ENCODE measurements around the gene NQO2.
A peak's percentile ranks its signal among the peaks of the same experiment; 100 is the strongest.
"Not testable (repeated sequence)": the region's sequence is repeated elsewhere in the genome, so short reads cannot be mapped to it uniquely, and the experiment has no call there.

Gene NQO2

DNA sequence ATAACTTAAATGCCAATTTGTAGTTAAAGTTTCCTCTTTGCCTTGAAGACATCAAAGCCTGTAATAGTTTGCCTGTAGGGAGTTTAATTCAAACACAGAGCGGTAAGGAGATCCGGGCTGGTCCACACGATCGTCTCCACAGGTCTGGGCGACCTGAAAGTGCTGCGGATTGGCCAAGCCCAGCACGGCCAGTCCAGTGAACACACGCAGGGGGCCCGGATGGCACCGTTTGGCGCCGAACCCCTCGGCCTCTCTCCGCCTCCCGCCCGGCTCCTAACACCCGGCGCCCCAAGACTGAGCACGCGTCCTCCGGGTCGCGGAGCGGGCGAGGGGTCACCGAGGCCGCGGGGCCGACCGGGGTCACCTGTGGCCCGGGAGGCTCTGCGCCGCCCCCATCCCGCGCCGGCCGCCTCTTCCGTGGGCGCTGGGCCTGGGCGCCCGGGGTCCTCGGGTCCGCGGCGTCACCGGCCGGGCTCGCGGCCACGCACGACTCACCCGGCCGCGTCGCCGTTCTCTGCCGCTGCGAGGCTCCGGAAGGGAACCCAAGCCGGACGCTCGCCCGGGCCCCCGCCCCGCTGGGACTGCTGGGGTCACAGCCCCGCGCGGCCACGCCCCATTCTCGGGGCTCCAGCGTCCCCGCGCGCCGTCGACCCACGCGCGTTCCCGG lies 28.8 kb upstream of the NQO2 start:
- DNase-seq = no peak

DNA sequence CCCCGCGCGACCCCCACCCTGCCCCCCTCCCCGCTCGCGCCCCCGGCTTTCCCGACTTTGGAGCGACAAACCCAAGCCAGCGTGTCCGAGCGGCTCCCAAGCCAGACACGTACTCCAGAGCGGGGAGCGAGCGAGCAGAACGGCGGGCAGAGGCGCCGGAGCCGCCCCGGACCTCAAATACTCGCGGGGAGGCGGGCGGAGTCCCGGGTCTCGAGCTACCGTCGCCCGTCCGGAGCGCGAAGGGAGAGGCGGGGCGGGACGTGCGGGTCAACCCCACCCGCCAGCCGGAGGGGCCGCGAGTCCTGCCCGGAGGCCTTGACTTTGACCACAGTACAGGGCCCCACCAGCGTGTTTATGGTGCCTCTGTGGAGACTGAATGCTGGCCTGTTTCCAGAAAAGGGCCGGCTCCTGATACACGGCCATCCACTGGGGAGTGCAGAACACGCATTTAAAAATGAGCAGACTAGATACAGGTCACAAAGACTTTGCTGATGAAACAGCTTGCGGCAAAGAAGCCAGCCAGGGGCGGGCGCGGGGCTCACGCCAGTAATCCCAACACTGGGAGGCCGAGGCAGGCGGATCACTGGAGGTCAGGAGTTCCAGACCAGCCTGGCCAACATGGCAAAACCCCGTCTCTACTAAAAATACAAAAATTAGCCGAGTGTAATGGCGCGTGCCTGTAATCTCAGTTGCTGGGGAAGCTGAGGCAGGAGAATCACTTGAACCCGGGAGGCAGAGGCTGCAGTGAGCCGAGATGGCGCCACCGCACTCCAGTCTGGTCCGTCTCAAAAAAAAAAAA lies 28.1 kb upstream of the NQO2 start, which contains the start of gene SERPINB6:
SERPINB6 (minus strand) TSS at position 148 of the 799 bp plus-strand sequence. CDS start 12,235 bp downstream, outside the sequence.
- DNase-seq = no peak

DNA sequence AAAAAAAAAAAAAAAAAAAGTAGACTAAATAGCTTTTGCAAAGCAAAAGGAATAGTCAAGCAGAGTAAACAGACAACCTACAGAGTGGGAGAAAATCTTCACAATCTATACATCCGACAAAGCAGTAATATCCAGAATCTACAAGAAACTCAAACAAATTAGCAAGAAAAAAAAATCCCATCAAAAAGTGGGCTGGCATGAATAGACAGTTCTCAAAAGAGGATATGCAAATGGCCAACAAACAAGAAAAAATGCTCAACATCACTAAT lies 27.5 kb upstream of the NQO2 start:
- not testable (repeated sequence) for DNase-seq

DNA sequence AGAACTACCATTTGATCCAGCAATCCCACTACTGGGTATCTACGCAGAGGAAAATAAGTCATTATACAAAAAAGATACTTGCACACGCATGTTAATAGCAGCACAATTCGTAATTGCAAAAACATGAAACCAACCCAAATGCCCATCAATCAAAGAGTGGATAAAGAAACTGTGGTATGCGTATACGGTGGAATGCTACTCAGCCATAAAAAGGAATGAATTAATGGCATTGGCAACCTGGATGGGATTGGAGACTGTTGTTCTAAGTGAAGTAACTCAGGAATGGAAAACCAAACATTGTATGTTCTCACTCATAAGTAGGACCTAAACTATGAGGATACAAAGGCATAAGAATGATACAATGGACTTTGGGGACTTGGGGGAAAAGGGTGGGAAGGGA lies 27.0 kb upstream of the NQO2 start:
- not testable (repeated sequence) for DNase-seq

DNA sequence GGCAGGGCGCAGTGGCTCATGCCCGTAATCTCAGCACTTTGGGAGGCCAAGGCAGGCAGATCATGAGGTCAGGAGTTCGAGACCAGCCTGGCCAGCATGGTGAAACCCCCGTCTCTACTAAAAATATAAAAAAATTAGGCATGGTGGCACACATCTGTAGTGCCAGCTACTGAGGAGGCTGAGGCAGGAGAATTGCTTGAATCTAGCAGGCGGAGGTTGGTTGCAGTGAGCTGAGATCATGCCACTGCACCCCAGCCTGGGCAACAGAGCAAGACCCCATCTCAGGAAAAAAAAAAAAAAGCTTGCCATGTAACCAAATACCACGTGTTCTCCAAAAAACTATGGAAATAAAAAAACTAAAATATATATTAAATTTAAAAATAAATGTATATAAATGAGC lies 26.5 kb upstream of the NQO2 start:
- not testable (repeated sequence) for DNase-seq

DNA sequence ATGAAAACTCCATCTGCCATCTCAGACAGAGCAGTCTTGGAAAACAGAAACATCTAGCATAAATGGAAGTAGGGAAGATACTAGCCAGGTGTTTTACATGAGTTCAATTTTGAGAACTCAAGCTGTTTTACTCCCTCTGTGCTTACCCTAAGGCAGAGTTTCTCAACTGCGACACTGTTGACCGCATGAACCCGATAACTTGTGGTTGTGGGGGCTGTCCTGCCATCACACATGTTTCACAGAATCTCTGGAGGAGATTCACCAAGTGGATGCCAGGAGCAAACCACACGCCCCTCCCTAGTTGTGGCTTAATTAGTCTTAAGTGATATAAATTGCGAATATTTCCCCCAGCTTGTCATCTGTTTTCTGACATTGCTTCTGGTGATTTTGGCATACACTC lies 26.0 kb upstream of the NQO2 start:
- DNase-seq = no peak

DNA sequence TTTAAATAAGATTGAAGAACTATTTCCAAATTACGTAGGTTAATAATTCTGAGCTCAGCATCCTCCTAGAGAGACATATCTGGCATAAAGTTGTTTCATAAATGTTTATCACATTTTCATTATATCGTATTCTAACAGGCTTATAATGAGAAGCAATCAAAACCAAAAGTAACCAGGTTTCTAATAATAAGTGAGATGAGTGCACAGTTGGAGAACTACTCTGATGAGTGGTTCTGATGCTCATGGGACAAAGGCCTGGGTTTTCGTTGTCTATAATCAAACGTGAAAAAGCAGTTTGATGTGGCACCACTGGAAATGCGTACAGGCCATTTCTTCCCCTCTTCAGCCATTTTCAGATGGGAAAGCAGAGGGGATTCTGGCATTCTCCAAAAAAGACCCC lies 23.6 kb upstream of the NQO2 start:
- DNase-seq = no peak

DNA sequence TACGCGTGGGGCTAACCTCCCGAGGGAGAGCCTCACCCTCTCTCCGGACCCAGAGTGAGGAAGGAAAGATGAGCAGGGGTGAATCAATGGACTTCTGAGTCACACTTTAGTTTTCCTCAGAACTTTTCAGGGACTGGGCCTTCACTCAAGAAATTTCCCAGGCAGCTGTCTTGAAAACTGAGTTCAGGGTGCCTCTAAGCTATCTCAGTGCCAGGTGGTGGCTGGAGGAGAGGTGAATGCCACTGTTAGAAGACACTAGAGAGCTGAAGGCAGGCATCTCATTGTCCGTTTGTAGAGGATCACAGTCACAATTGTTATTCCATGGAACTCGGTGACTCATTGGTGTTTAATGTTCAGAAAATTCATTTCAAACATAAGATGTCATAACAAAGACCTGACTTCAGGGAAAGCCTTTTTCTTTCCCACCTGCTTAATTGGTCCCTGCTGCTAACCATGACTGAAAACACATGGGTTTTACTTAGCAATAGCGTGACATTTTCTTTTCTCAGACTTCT lies 23.1 kb upstream of the NQO2 start:
- DNase-seq = no peak

DNA sequence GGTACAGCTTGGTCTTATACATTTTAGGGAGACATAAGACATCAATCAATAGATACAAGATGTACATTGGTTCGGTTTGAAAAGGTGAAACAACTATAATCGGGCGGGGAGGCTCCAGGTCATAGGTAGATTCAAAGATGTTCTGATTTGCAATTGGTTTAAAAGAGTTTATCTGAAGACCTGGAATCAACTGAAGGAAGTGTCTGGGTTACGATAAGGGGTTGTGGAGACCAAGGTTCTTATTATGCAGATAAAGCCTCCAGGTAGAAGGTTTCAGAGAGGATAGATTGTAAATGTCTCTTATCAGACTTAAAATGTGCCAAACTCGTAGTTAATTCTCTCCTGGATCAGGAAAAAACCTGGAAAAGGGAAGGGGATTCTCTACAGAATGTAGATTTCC lies 22.4 kb upstream of the NQO2 start:
- no peak for DNase-seq

DNA sequence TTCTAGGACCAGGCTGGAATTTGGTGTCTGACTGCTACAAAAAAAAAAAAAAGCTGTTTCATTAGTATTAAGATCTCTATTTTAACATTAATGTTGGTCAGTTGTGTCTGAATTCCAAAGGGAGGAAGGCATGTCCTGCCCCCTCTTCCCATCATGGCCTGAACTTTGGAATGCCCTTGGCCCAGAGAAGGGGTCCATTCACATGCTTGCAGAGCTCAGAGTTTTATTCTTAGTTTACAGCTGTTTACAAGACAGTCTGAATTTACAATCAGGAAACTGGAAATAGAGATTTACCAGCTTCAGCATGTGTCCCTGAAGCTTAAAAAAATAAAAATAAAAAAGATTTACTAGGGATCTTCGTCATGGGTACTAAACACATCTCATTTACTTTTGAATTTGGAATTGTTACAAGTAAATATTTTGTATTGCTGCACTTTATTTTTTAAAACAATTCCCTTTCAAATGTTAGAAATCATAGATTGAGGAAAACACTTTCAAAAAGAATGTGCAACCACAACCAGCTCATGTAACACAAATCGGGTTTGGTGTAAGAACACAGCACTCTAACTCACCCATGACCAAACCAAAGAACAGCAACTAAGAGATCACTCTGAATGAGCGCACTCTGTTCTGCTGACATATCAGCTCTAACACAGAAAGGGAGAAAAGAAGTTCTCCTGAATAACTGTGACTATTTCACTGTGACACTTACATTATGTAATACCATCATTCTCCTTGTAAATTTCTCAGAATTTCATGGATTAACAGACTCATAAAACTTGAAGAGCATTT lies 21.7 kb upstream of the NQO2 start:
- DNase-seq = no peak

DNA sequence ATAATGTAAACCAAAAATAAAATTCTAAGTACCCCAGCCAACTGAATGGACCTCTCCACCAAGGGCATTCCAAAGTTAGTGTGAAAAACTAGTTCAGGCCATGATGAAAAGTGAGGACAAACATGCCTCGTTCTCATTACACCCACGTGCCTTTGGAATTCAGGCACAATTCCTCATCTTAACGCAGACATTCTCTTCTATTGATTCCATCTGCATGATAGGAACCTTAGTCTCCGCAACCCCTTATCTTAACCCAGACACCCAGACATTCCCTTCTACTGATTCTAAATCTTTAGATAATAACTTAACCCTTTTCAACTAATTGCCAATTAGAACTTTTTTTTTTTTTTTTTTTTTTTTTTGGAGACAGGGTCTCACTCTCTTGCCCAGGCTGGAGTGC lies 20.8 kb upstream of the NQO2 start:
- DNase-seq = no peak

DNA sequence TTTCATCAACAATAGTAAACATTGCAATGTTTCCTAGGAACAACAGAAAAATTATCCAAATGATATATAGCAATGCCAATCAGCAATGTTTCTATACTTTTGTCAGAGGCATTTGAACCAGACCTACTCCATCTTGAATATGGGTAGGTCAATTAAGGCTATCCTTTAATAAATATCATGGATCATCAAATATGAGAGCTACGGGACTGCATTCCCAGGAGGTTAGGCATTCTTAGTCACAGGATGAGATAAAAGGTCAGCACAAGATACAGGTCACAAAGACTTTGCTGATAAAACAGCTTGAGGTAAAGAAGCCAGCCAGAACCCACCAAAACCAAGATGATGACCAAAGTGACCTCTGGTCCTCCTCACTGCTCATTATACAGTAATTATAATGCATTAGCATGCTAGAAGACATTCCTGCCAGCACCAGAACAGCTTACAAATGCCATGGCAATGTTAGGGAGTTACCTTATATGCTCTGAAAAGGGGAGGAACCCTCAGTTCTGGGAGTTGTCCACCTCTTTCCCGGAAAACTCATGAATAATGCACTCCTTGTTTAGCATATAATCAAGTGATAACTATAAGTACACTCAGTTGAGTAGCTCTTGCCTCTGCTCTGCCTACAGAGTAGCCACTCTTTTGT lies 19.8 kb upstream of the NQO2 start:
- DNase-seq = no peak

DNA sequence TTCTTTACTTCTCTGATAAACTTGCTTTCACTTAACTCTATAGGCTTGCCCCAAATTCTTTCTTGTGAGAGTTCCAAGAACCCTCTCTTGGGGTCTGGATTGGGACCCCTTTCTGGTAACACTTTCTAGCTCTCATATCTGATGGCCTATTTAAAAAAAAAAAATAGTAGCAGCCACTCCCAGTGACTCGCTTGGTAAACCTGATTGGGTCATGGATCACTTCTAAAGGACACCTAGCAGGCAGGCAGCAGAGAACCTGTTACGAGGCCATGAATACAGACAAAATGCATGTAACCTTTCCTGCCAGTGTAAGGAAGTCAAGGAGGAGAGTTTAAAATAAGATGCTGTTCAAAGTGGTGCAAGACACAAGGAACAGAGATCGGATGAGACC lies 19.2 kb upstream of the NQO2 start:
- no peak for DNase-seq

DNA sequence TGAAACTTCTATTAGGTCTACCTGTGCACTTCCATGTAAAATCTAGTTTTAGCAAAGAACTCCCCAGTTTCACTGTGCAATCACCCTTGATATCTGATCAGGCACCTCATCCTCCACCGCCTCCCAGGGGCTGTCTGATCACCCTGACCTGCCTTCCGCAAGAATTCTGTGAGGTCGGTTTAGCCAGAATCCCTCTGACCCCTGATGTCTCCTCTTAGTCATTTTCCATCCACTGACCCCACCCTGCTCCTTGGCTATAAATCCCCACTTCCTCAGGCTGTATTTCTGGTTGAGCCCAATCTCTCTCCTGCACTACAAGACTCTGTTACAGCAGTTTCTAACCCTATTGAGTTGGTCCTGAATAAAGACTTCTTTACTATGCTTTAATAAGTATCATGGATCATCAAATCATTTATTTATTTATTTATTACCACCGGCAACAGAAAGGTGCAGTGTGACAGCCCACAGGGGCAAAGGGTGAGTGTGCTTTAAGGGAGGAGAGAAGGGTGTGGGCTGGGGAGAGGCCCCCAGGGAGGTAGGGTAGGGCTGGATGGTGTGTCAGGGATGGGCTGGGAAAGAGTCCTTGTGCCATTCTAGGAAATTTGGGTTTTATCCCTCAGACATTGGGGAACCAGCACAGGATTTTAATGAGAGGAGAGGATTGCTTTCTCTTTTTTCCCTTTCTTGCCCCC lies 17.1 kb upstream of the NQO2 start:
- DNase-seq = no peak

DNA sequence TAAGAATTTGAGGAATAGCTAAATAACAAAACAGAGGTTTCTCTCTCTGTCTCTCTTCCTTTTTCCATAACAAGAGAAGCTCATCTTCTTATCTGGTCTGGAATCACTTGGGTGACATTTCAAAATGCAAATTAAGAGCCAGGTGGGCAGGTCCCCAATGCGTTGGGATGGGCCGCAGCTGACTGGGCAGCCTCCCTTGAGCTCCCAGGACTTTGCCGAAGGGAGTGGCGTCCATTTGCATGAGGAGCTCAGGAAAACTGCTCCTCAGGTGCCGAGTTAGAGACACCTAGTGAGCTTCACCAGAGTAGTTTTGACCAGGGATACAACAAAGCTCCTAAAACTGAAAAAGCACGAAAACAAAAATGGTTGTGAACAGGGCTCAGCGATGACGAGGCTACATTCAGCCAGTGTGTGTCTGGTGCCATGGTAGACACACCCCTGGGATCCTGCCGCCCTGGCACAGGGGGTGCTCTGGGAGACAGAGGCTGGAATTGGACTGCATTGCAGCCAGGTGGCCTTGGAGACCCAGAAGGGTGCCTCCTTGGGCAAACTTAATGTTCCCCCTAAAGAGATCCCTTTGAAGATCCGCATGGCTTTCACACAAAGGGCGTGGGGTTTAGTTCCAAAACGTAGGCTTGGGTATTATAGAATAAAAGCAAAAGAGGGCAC lies 14.8 kb upstream of the NQO2 start:
- no peak for DNase-seq

DNA sequence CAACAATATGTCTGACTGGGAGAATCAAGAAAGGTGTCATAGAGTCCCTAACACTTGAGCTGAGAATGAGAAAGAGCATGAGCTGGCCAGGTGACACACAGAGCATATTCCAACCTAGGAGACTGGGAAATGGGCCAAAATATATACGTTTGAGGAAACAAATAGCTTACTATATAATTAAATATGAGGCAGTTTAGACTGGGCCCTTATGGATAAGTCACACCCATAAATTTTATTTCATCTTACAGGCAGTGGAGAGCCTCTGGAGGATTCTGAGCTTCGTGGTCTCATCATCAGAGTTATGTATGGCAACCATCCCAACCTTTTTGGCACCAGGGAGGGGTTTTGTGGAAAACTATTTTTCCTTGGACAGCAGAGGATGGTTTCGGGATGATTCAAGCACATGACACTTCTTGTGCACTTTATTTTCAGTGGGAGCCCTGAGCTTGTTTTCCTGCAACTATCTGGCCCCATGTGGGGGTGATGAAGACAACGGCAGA lies 12.9 kb upstream of the NQO2 start:
- DNase-seq = no peak

DNA sequence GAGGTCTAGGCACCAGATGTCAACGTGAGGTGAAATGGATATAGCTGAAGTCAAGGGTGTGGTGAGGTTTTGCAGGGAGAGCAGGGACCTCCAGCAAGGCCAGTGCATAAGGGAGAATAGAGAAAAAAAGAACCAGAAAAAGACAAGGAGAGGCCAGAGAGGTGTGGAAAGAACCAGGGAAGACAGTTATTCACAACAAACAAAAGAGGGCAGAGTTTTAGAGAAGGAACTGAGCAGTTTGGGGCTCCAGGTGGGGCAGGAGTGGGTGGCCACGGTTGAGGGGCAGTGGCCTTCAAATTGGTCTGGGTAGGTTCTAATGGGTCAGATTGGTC lies 11.6 kb upstream of the NQO2 start:
- DNase-seq = no peak

DNA sequence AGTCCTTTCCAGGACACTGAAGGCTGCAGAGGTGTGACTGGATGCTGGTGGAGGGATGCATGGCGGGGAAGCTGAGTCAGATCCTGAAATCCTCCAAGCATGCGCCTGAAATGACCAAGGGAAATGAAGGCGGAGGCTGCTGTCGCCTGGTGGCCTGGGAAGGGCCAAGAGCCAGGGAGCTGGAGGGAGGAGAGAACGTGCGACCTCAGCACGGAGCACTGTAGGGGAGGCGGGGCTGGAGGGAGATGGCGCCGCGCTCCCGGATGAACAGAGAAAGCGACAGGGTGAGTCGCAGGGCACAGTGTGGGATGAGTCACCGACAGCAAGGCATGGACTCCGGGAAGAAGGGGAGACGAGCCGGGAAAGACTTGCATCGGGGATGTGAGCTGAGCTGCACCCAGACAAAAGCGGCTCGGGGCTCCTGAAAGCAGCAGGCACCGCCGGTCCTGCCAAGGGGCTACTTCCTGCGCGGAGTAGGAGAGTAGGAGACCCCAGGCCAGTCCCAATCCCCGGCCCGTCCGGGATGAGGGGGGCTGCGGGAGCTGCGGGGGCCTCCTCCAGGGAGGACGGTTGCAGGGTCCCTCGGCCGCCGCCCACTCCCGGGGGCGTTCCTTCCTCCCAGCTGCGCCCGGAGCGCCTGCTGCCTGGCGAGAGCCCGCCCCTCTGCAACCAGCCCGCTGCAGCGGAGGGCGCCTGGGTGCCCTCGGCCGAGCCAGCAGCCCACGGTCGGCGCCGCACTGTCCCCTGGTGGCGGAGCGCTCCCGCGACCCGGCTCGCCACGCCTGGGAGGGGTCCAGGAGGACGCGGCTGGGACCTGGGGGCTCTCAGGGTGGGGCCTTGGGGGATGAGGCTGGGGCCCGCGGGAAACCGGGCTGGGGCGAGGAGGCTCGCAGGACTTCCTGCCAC lies 11.0 kb upstream of the NQO2 start:
- DNase-seq = peak; percentile 63

DNA sequence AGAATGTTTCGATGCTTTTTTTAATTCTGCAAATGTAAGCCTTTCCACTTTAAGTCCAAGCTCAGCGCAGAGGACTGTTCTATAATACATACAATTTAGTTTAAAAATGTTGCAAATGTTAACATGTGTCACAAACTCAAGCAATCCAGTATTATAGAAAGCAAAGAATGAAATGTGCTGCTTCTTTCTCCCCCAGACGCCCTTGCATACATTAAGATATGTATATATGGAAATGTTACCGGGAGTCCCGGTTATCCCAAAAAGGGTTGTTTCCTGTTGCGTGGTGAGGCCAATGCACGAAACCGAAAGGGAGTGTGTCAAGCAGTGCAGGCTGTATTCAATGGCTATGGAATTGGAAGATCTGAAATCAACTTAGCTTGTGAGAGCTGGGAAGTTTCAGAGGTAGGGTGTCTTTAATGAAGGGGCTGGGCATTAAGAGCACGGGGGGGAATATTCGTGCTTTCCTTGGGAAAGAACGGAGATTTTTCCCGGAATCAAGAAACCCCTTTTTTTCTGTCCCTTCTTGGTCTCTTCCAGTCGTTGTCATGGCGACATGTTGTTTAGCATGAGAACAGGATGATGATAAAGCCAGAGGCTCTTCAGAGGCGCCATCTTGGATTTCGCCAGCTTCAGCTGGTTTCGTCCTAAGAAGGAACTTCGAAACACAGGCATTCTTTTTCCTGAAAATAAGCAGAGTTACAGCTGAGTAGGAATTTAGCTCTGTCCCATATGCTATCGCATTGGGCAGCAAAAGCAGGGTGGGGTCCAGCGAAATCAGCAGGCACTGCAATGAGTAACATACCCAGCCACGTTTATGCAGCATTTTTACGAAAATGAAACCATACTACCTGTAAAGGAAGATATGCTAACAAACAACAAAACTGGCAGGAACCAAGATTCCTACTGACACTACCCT lies 10.1 kb upstream of the NQO2 start:
- DNase-seq = peak; percentile 87

Data from DMS79 treated with DMSO at 0.1 percent for 48 hours (cell line).